ENCODE results near the gene BANF1.

GRCh38 chr11:66044757-66045156 lies 42.5 kb downstream of the BANF1 start:
- TF ChIP-seq EP300 (IDR thresholded peaks at IDR 0.05; ENCODE audit: borderline replicate concordance) (no peak), RAD21 (IDR thresholded peaks at IDR 0.05; ENCODE audit: low read depth) (no peak), REST (IDR thresholded peaks at IDR 0.05; ENCODE audit: low read depth) (no peak), CEBPB (IDR thresholded peaks at IDR 0.05) (no peak), USF1 (IDR thresholded peaks at IDR 0.05) (no peak), TAF1 (IDR thresholded peaks at IDR 0.05; ENCODE audit: low read depth) (no peak), YY1 (IDR thresholded peaks at IDR 0.05; ENCODE audit: low read depth) (no peak), ZBTB7A (IDR thresholded peaks at IDR 0.05; ENCODE audit: low read depth) (no peak), CREB1 (IDR thresholded peaks at IDR 0.05; ENCODE audit: low read depth) (no peak), MAX (IDR thresholded peaks at IDR 0.05) (no peak), TCF12 (IDR thresholded peaks at IDR 0.05; ENCODE audit: low read depth) (no peak), FOXM1 (IDR thresholded peaks at IDR 0.05; ENCODE audit: borderline replicate concordance, low read depth) (no peak), EGR1 (IDR thresholded peaks at IDR 0.05) (no peak)
